Stimulated activated CD4-positive, alpha-beta T cell treated with anti-CD3 and anti-CD28 coated beads, TNF-alpha, amount 100 ng/mL, for 24 hours (primary cell): ENCODE results near the gene SFRP5.

Source experiments
- DNase-seq, 3 experiments: peaks; one replicate each; pipeline ENCODE4 v3.0.0-alpha.2; 2020; ENCODE audit warnings: low read depth in 3 of 3

The SFRP5 gene

DNA sequence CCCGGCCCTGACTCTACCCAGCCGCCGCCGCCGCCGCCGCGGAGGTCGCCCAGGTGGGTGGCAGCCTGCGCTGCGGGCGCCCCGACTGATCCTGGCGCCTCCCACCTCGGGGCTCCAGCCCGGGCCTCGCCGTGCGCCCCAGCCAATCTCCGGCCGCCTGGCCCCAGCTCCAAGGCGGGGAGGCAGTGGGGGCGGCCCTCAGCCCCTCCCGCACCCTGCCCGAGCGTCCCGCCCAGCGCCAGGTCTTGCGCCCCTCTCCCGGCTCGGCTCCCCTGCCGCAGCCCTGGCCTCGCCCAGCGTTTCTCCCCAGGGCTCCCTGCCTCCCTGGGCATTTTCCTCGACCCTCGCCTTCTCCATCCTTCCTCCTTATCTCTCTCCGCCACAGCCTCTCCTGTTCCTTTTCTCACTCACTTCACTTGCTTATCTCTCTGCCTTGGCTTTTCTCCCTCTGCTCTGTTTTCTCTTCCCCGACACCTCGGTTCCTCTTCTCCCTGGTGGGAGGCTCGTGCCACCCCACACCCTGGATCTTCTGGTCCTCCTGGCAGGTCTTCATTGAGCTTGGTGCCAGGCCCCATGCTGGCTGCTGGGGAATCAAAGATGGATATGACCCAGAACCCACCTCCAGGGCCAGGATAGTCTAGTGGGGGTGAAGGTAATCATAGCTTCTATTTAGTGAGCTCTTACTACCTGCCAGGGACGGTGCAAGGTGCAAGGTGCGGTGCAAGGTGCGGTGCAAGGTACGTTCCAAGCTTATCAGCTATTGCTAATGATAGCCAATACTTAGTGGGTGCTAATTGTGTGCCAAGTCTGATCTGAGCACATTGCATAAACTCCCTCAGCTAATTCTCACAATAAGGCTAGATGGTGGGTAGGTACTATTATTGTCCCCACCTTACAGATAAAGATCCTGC is at the start of gene SFRP5:
SFRP5 (minus strand) TSS at position 87 of the 911 bp plus-strand sequence. CDS start 166 bp downstream, outside the sequence.
- no peak for DNase-seq

- DNase-seq, result no peak
Measured at GRCh38 chr10:97820096-97820704, 48.4 kb upstream of the SFRP5 start.

GRCh38 chr10:97818572-97818971 is 46.8 kb upstream of the SFRP5 start:
- DNase-seq, result no peak

- no peak for DNase-seq
Measured at GRCh38 chr10:97816609-97817008, 44.8 kb upstream of the SFRP5 start.

DNA sequence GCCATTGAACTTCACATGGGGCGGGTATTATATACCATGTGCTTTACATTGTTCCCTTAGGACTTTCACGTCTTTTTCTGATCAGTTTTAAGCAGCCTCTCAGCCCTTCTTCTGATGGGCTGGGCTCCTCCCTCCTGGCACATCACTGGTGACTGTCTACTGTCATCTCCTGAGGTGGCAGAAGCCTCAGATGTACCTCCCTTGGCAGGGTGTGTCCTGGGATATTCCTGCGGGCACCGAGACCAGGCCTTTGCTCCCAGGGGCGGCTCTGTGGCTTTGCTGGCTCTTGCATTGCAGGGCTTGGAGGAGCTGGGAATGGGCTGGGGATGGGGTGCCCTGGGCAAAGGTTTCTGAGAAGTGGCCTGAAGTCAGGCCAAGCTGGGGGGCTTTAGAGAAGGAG is 43.2 kb upstream of the SFRP5 start:
- no peak for DNase-seq

DNA sequence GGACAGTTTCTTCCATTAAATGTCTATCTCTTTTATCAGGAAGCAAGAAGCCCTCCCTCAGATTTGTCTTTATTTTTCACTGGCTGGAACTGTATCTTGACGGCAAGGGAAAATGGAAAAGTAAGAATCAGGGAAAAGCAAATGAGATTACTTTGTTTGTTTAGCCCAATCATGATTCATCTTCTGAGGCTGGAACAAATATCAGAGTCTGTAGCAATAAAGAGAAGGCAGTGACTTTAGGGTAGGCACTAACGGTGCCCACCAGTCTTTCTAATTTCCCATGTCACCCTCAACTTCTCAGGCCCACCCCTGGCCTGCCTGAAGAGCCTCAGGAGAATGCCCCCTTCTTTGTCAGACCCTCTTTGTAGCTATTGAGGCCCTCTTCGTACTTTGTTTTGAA is 41.5 kb upstream of the SFRP5 start:
- DNase-seq, result no peak

- DNase-seq, result no peak
Measured at GRCh38 chr10:97812696-97813095, 40.9 kb upstream of the SFRP5 start.

DNA sequence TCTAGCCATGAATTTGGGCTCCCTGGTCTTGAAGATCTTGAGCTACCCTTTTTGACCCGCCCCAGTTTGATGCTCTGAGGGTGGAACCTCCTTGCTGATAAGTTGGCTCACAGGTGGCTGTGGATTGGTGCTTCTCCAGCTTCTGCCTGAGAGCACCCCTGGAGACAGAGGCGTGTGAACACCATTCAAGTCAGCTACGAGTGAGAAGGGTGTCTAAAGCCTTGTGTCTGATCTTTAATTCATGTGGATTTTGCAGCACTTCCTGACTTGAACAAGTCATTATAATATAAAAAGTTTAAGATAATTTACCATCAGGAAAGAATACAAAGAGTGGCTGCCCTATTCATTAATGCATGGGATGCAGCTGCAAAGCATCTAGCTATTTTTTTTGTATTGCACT is 40.2 kb upstream of the SFRP5 start:
- DNase-seq, result no peak

GRCh38 chr10:97810446-97810845 is 38.6 kb upstream of the SFRP5 start:
- no peak for DNase-seq

DNA sequence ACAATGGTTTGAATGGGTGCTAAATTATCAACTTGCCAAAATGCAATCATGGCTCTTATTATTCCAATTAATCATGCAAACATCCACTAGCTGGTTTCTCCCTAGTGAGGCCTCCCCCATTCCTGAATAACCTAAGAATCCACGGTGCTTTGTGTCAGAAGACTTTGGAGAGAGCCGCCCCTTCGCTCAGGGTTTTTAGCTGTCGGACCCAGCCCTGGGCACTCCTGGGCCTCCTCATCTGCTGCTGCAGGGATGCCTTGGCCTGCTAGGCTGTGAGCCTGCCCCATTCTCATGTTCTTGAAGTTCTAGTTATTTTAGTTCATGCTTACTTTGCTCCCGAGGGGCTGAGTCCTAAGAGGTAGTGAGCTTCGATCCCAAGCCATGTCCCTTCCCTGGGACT is 34.1 kb upstream of the SFRP5 start:
- DNase-seq, result no peak

- DNase-seq, result no peak
Measured at GRCh38 chr10:97805096-97805884, 33.5 kb upstream of the SFRP5 start.

DNA sequence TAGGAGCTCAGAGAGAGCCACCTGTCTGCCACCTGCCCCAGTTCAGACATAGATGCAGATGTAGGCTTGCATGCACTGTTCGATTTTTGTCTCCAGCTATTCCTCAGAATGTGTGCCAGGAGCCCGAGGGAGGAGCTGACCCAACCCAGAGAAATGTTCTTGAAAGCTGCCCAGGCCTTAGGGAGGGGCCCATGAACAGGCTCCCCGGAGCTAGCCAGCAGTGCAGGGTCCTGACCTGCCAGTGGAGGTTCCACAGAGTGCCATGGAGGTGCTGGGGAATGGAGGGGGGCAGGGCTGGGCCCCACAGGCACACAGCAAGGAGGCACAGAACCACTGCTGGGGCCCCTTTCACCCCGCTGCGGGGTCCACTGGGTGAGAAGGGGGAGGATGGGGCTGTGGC is 29.6 kb upstream of the SFRP5 start:
- DNase-seq, result no peak

- DNase-seq, result no peak
Measured at GRCh38 chr10:97800474-97800873, 28.7 kb upstream of the SFRP5 start.

- DNase-seq, result no peak
Measured at GRCh38 chr10:97798958-97799610, 27.3 kb upstream of the SFRP5 start.

DNA sequence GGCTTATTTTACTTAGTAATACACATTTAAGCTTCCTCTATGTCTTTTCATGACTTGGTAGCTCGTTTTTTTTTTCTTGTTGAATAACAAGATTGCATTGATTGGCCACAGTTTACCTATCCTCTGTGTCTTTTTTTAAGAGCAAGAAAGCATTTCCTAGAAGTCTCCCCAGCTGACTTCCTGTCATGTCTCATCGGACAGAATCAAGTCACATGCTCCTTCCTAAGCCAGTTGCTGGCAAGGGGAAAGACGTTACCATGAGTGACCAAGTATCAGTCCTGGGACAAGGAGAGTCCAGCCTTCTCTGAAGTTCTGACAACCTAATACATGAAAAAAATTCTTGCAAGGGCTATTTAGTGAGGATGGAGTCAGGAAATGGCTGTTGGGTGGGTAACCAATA is 24.9 kb upstream of the SFRP5 start:
- peak in 1 of 3 experiments; percentile 10 for DNase-seq

GRCh38 chr10:97795886-97796285 is 24.1 kb upstream of the SFRP5 start:
- no peak for DNase-seq

DNA sequence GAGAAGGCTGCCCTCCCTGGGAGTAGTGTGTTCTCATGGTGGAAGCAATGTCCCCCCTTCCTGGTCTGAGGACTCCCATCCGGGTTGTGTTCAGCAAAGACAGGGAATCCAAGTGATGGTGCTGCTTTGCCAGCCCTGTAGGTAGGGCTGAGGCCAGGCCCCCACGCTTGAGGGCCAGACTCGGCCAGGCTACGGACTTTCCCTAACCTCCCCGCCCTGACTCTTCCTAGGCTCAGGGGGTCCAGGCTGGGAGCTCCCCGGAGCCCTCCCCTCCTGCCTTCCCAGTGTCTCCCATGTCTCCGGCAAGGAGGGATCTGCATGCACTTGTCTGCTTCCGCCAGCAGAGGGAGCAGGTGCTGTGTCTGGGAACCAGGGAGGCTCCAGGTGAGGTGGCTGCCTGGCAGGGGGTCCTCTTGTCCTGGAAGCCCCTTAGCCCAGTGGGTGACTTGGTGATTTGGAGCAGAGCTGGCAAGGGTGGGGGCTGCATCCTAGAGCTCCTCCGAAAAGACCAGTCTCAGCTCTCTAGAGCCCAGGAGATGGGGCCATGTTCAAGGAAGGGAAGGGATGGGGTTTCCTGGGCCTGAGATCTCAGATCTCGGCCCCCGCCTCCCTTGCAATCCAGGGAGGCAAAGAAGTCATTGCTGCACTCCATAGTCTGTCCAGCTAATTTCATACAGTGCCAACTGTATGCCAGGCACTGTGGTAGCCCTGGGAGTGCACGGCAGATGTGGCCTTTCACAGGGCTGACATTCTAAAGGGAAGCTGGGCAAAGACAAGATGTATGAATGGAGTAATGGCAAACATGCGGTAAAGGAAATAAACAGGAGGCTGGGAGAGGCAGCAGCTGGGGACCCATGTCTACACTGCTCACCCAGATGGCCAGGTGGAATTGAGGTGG is 20.3 kb upstream of the SFRP5 start:
- peak; percentile 45 to 68 (median 61) for DNase-seq

DNA sequence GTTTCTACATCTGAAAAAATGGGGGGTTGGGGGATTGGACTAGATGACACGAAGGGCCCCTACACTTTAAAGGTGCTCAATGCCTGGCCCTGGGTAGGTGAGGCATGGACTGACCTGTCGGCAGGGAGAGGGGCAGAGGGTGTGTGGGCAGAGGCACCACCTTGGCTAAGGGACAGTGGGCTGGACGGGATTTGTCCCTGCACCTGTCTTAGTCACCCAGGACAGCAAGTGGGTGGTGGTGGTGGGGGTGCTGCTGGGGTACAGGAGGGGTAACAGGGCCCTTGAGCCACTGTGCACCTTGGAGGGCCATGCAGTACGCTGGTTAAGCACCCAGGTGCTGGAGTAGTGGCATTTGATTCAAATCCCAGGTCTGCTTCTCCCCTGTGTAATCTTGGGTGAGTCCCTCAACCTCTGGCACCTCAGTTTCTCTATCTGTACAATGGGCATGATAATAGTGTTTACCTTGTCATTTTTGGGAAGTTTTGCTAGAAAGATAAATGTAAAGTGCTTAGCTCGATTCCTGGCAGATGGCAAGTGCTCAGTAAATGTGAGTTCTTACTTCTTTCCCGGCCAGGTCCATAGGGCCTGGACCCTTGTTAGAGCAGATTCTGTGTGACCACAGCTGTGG is 18.1 kb upstream of the SFRP5 start:
- no peak for DNase-seq

DNA sequence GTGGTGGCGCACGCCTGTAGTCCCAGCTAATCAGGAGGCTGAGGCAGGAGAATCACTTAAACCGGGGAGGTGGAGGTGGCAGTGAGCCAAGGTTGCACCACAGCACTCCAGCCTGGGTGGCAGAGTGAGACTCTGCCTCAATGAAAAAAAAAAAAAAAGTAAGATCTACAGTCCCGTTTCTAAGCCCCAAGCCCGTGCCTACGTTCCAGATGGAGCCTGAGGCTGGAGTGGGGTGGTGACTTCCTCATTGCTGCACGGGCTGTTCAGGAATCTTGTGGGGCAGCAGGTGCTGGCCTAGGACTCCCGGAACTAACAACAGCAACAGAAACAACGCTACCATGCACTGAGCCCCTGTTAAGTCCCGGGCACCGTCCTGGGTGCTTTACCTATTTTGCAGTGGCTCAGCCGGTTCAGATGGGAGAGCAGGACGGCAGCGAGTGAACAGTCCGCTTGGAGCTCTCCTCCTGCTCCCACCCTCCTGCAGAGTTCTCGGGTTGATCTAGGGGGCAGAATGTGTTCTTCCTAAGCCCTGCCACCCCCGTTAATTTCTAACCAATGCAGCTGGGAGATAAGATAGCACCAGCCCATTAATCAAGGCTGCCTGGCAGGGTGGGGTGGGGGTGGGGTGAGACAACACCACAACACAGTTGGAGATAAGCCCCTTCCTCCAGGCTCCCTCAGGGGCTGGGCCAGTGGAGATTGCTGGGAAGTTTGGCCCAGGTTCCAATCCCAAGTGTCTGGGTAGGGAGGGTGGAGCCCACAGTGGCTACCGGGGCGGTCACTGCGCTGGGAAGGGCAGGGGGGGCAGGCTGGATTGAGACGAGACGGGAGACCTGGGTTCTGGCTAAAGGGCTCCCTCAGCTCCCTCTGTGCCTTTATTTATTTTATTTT is 17.0 kb upstream of the SFRP5 start:
- no peak for DNase-seq
